Measurements from ENCODE around the gene PPP1R13L.

The PPP1R13L gene

DNA sequence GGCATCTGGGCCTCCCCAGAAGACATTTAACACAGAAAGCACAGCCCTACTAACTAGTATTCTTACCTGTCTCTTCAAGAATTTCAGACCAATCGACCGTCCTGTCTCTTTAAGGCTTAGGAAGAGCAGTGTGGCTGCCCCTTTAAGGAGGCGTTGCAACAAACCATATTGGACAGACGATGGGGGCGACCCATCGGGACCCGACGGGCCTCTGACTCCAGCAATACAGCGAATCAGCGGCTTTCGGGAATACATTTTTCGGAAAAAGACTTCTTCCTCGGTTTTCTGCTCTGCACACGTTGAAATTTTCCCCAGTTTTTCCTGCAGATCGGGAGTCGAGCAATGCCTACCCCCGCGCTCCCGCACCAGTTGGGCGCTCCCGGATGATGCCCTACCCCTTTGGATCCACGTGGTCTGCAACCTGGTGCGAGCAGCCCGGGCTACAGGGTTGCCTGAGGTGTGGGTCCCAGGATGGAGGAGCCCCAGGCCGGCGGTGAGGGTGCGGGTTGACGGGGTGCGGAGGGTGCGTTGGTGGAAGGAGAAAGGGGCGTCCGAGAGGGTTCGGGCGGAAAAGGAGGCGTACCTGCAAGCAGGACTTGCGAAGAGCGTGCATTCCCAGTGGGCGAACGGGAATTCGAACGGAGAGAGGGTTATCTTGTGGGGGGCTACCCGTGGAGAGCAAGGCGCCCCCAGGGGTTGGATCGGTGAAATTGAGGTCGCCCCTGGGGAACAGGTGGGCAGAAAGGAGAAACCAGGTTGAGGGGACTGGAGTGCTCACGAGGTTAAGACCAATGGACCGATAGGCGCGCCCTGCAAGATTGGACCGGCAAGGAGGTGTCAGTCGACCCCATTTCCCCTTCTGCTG, 1.6 kb upstream of the PPP1R13L start, which contains the start of gene POLR1G:
TSS of gene POLR1G (plus strand) at position 419 of the 865 bp plus-strand sequence. CDS start at position 472, 53 bp downstream.
- DNase-seq = peak; percentile 68 to 71

DNA sequence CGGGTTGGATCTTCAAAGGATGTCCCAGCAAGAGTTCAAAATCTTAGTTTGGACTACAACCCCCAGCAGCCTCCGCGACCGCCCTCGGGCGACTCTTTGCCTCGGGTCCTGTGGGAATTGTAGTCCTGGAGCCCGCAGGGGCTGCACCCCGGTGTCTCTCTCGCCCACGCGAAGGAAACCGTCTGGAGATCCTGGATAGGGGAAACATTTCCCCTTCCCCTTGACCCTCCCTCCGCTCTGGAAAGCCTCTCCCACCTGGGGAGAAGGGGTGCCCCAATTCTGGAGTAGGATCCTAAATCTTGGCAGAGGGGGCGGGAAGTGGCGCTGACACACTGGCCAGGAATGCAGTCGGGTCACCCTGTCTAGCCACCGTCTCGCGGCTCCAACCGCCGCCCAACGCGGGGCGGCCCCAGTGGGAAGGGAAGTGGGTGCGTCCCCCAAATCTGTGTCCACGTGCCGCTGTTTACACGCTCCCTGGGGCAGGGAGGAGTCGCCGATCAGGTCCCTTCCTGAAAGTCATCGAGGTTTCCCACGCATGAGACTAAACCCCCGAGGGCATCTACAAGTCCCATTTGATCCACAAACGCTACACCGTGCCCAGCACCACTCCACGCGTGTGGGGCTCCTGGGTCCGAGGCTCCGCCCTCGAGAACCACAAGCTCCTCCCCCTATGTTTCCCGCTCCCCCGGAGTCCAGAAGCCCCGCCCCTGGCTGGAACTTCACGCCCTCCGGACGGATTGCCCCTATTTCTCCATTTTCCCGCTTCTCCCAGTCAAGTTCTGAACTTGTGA, 761 bp upstream of the PPP1R13L start:
- peak; percentile 77 to 85 for DNase-seq

DNA sequence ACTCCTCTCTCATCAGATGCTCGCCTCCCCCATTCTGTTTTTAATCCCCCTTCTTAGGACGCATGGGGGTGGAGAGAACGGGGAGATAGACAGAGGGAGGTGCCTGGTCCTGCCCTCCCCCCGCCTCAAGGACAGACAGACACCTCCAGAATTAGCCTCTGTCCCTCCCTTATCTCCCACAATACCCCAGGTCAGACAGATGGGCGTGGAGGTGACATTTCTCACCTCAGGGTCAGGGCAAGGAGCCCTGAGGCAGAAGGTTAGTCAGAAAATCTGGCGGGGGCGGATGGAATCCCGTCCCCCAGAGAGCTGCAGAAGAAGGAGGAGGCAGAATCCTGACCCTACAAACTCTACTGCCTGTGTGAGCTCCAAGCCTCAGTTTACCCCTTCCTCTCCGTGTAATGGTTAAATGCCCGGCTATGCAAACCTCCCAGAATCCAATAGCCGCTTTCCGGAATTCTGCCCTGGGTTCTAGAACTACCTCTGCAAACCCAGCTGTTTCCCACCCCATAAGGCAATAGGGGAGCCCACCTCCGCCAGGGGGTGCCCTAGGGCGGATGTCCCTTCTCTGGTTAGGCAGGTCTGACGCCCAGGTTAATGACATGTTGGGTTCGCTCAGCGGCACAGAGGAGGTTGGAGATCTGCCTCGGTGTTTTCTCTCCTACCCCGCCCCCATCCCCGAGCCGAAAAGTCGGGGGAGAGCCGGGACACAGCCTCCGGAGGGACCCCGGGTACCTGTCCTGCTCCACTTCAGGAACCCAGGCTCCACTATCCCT, 900 bp downstream of the PPP1R13L start:
- DNase-seq = peak in 1 of 2 donors; percentile 23

DNA sequence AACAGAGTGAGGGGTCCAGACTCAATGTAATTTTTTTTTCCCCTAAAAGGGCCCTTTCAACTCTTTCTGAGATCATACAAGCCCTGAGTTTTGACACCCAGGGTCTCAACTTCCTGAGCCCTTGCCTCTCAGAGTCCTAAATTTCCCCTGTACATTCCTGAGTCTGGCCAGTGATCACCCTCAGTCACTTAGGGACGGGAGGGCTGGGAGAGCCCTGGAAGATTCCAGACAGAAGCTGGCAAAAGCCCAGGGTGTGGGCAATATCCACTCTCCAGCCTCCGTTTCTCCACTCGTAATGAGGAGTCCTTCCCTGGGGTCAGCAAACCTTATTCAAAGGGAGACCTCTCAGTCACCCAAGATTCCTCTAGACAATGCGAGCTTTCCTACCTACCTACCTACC, 1.6 kb downstream of the PPP1R13L start:
- no peak for DNase-seq

DNA sequence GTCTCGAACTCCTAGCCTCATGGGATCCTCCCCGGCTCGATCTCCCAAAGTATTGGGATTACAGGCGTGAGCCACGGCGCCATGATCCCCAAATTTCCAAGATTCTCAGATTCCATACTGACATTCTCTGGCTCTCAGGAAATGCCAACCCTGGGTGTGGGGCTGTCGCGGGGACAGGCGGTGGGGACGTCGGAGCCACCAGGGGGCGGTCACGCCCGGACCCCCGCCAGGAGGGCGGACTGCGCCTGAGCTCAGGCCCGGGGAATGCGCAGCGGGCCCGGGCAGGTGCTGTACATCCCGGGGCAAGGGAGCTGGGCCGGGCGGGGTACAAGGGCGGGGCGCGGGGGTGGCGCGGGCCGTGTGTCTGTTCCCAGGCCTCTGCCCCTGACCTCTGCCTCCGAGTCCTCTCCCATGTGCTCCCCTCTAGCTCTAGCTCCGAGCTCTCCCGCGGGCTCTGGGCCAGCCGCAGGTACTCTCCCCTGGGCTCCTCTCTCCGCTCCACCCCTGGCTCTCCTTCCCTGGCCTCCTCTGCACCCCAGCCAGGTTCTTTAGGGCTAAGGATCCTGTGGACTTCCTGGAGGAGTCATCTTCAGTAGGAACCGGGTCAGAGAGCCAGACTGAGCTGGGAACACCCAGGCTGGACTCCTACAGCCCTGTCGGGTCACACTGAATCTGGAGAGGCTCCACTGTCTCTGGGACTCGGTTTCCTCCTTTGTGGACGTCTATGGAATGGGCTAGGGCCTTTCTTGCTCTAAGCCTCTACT, 2.4 kb downstream of the PPP1R13L start:
- no peak for DNase-seq

DNA sequence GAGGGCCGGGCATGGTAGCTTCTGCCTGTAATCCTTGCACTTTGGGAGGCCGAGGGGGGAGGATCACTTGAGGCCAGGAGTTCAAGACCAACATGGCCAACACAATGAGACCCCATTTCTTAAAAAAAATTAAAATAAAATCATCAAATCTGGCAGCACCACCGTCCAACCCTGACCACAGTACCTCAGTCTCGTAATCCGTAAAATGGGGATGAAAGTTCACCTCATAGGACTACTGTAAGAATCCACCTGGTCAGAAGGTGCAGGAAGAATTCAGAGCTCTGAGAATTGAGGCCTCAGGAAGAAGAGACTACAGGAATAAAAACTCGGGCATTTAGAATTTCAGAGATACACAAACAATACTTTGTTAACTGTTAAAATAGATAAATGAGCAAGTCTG, 3.1 kb downstream of the PPP1R13L start:
- DNase-seq = no peak

DNA sequence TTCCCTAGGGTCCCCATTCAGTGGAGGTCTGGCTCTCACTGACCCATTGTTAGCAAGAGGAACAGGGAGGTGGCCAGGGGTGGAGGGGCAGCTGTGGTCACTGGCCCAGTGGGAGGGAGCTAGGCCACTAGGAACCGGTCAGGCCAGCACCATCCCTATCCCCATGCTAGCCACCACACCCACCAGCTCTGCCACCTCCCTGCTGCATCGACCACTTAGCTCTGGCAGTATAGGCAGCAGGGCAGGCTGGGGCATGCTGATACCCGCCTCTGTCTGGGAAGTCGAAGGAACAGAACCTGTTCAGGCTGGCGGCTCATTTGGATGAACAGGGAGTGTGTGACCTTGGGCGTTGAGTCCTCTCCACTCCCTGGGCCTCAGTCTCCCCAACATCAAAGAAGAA, 4.7 kb downstream of the PPP1R13L start:
- DNase-seq = no peak

DNA sequence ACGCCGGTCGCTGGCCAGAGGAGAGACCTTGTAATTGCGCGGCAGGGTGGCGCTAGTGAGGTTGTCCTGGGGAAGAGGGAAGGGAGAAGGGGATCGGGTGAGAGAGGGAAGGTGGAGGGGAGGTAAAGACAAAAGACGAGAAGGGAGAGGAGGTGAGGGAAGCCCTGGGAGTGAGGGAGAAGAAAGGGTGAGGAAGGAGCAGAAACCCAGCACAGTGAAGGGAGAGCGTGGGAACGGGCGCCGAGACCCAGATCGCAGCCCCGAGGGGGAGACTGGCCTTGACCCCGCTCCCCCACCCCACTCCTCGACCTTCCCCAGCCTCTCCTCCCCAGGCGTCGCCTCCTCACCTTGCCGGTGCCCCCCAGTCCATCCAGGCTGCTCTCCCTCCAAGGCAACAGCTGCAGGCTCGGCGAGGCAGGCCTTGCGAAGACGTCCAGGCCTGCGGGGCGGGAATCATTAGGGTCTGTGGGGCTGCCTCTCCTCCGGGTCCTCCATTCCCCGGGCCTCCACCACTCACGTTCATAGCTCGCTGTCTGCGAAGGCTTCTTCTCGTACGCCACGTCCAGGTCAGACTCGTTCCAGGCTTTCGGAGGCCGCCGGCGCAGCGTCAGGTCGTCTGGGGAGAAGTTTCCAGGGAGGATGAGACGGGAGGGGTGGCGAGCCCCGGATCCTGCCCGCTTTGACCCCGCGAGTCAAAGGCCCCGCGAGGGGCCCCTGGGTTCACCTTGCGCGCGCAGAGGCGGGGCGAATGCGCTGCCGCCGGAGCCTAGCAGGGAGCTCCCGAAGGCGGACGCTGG, 8.8 kb downstream of the PPP1R13L start:
- no peak for DNase-seq

DNA sequence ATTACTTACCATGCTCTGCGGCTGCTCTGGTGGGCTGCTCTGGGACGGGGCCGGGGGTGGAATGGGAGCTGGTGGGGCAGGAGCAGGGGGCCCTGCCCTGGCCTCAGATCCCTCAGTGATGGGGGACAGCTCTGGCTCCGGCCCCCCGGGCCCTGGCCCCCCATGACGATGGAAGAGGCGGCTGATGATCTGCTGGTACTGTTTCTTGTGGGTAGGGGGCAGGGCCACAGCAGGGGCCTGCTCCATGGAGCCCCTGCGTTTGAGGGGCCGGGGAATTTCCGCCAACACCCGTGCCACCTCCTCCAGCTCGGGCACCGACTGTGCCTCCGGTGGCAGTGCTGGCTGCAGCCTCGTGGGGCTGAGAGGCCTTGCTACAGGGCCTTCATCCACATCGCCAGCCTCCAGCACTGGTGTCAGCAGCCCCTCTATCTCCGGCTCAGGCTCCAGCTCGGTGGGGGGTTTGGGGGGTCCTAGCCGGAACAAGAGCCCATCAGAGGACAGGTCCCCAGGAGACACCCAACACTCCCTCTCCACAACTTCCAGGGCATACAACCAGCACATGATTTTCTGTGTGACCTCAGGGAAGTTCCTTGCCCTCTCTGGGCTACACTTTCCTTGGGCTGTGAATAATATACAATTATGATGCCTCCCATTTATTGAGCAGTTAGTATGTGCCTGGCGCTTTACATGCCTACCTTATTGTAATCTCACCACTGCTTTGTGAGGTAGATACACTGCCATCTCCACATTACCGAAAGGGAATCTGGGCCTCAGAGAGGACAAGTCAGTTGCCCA, 12.8 kb downstream of the PPP1R13L start:
- no peak for DNase-seq

DNA sequence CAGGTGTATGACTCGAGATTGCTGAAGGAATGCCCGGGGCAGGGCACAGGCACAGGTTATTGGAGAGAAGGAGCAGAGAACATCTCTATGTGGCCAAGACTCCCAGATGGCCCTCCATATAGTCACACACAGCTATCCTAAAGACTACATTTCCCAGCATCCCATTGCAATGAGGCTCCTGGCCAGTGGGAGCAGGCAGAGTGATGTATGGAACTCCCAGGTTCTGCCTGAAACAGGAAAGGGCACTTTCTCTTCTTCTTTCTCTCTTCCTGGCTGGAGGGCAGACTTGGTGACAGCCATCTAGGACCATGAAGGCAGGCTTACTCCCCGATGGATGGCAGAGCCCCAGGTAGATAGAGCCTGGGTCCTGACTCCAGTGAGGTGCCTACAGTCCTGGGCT, 13.5 kb downstream of the PPP1R13L start:
- peak; percentile 32 to 37 for DNase-seq

DNA sequence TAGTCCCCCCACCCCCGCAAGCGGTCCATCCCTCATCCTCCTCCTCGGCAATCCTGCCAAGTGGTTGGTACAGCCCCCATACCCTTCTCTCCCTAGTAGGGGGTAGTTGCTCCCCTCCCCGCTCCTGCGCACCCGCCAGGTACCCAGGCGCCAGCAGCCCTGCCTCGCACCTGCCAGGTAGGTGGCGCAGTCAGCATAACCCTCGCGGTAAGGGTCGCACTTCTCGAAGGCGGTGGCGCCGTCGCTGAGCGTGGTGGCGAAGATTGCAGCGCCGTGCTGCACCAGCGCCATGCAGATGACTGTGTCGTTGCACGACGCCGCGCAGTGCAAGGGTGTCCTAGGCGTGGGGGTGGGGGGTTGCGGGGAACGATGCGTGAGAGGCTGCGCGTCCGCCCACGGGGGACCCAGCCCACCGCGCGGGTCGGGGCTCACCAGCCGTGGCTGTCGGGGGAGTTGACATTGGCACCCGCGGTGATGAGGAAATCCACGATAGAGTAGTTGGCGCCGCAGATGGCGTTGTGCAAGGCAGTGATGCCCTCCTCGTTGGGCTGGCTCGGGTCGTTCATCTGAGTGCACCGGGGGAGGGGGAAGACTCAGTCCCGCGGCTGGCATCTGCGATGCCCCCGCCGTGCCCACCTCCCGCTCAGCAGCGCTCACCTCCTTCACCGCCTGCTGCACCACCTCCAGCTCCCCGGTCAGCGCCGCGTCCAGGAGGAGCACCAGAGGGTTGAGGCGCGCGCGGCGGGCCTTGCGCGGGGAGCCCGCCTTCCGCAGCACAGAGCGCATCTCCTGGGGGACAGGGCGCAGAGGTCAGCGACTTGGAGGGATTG, 19.3 kb downstream of the PPP1R13L start:
- no peak for DNase-seq

DNA sequence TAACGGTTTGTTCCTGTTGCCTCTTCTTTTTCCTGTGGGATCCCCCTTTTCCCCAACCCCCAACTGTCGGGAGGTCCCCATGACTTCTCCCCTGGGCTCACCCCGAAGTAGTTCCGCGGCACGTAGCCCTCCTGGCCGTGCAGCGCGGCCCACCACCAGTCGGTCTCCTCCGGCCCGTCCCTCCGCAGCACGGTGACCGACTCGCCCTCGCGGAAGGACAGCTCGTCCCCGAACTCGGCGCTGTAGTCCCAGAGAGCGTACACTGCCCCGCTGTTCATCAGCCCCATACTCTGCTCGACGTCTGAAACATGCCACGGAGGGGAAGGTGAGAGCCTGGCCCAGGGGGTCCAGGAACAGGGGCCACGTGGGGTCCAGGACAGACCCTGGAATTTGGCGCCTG, 22.4 kb downstream of the PPP1R13L start:
- DNase-seq = no peak

DNA sequence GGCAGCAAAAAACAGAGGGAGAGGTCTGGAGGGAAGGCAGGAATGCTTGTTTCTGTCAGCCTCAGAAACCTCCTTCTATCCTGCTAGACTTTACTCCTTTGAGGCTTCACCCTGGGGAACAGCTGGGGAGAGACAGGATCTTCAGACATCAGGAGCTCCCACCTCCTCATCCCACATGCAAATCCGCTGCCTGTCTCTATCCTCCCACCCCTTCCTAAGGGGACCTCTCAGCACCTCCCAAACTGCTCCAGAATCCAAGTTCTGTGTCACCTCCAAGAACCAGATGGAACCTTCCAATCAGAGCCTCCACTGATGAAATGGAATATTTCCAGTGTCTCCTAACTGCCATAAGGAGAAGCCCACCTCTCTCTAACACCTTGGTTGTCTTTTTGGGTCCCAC, 24.8 kb downstream of the PPP1R13L start:
- no peak for DNase-seq

DNA sequence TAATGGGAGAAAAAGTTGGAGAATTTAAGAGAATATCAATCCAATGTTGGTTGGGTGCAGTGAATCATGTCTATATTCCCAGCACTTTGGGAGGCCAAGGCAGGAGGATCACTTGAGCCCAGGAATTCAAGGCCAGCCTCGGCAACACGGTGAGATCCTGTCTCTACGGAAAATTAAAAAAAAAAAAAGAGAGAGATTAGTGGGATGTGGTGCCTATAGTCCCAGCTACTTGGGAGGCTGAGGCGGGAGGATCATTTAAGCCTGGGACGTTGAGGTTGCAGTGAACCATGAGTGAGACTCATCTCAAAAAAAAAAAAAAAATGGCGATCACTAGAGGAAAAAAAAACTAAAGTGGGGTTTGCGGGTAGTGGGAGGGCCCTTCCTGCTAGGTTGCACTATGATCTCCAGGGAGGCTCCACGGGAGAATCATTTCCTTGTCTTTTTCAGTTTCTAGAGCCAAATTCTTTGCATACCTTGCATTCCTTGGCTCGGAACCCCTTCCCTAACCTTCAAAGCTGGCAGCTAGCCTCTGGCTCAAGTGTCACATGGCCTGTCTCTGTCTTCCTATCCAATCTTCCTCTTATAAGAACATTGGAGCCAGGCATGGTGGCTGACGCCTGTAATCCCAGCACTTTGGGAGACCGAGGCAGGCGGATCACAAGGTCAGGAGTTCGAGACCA, 28.7 kb downstream of the PPP1R13L start:
- no peak for DNase-seq

DNA sequence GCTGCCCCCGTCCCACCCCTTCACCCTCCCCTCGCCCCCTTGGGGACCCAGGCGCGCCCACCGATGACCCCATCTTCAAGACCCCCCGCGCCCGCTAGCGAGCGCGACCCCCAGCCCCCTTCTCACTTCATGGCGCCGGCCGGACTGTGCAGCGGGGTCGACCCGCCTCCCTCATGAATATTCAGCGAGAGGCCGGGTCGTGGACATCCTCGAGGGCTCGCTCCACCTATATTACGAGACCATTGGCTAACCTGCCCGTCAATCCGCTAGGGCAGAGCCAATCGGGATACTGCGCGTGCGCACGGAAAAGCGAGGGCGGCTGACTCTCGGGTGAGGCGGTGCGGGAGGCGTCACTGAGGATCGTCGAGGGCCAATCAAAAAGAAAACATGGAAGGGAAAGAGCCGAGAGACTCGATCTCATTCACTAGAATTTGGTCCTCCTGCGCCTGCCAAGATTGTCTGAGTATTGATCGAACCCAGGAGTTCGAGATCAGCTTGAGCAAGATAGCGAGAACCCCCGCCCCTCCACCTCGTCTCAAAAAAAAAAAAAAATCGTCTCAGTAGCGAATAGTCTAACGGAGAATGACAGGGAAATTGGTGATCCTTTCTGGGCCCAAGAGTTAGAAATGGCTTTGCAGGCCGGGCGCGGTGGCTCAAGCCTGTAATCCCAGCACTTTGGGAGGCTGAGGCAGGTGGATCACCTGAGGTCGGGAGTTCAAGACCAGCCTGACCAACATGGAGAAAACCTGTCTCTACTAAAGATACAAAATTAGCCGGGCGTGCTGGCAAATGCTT, 34.3 kb downstream of the PPP1R13L start, which contains the start of gene ERCC2:
TSS of gene ERCC2 (minus strand) at position 164 of the 795 bp plus-strand sequence. CDS start at position 131, 33 bp downstream.
- peak; percentile 97 to 100 for DNase-seq

DNA sequence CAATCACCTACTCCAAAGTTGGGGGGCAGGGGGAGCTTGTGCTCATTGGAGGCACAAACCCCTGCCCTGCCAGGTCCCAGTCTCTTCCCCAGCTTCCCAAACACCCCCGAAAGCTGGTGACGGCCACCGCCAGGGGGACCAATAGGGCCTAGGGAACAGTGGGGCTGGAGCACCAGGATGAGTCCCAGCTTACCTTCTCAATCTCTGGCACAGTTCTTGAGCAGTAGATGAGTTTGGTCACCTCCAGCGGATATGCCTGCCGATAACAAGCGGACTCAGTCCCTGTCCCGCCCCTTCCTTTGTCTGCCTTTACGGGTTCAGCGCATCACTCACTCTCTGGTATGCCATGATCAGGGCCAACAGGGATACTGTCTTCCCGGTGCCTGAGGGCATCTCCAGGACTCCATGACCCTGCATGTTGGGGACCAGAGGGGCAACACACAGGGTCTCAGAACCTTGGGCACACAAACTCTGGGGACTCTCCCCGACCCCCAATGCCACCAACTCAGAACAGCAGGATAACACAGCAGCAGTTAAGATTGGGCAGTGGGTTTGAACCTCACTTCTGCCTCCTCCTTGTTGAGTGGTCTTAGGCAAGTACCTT, 36.0 kb downstream of the PPP1R13L start:
- DNase-seq = no peak

DNA sequence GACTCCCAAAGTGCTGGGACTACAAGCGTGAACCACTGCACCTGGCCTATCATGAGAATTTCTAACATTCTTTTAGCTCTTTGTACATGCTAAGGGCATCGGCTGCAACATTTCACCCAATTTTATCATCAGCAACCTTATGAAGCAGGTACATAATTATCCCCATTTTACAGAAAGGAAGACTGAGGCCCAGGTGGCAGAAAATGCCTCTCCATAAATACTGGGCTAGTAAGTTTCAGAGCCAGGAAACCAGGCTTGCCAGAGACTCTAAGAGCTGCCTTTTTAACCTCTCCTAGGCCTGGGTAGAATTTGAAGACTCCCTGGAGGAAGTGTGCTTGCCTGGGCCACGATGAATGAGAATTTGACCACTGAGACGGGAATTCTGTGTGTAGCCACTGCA, 36.7 kb downstream of the PPP1R13L start:
- no peak for DNase-seq

DNA sequence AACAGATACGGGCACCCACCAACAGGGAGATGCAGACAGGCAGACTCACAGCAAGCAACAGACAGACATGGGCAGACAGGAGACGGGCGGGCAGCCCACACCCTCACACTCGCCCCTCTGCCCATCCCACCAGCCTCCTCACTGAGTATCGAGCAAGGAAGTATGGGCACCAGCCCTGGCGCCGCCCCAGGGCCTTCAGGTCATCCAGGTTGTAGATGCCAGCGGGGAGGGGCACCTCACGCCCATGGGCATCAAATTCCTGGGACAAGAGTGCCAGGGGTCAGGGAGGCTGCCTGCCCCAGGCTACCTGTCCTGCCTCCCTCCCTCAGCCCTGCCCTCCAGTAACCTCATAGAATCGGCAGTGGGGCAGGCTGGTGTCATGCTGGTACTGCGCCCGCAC, 40.2 kb downstream of the PPP1R13L start:
- no peak for DNase-seq
